Hepatocyte (in vitro differentiated cells): ENCODE measurements around the gene ULK1.

Source experiments
- CTCF ChIP-seq: fragments of 200-600 bp; sonication (generic); IDR thresholded peaks from 2 replicates; pipeline ENCODE4 v1.5.1; 2016; ENCODE audit warnings: antibody characterized with exemption, mild to moderate bottlenecking; ENCODE audit not compliant: poor library complexity
- EZH2 ChIP-seq: fragments of 200-600 bp; sonication (generic); IDR thresholded peaks from 2 replicates; pipeline ENCODE4 v1.6.1; 2016; ENCODE audit warnings: antibody characterized with exemption, mild to moderate bottlenecking, borderline replicate concordance

GRCh38 chr12:131942671-131943070 is 48.2 kb downstream of the ULK1 start:
- TF ChIP-seq CTCF: no peak
- no peak for TF ChIP-seq EZH2
